DND-41 (cell line): ENCODE results near the gene RPL36AL.
"Not testable (repeated sequence)": the region's sequence is repeated elsewhere in the genome, so short reads cannot be mapped to it uniquely, and the experiment has no call there.

Experiments used
- ATAC-seq: fragments of 200-7000 bp; cut with Tn5 transposase; 3 replicates; pipeline ENCODE4 v1.9.1; 2021; ENCODE audit warnings: low read depth; ENCODE audit not compliant: insufficient read depth
- DNase-seq: peaks from one replicate; pipeline ENCODE4 v3.0.0-alpha.2; 2020
- H2AFZ ChIP-seq: 2 replicates; pipeline ENCODE4 v1.6.0; 2012; ENCODE audit warnings: low read depth, low read length
- H3K27ac ChIP-seq: 2 replicates; pipeline ENCODE4 v1.5.1; 2012; ENCODE audit warnings: low read length, inconsistent platforms
- H3K27me3 ChIP-seq: fragments of 200-600 bp; sonication (generic); 2 replicates; pipeline ENCODE4 v1.6.0; 2012; ENCODE audit warnings: low read length, mild to moderate bottlenecking, inconsistent platforms; ENCODE audit not compliant: insufficient read depth, poor library complexity
- H3K36me3 ChIP-seq: 2 replicates; pipeline ENCODE4 v1.5.1; 2012; ENCODE audit warnings: low read length, inconsistent platforms; ENCODE audit not compliant: insufficient read depth
- H3K4me1 ChIP-seq: 2 replicates; pipeline ENCODE4 v1.5.1; 2012; ENCODE audit warnings: mild to moderate bottlenecking, low read length; ENCODE audit not compliant: insufficient read depth
- H3K4me2 ChIP-seq: 2 replicates; pipeline ENCODE4 v1.6.0; 2012; ENCODE audit warnings: mild to moderate bottlenecking, moderate library complexity, low read length, inconsistent platforms; ENCODE audit not compliant: insufficient read depth
- H3K4me3 ChIP-seq, 2 experiments: fragments of 200-600 bp in 1 of 2; shearing (Covaris generic) in 1 of 2; 2 replicates each; pipeline ENCODE4 v1.5.1; 2012 to 2016; ENCODE audit warnings: inconsistent platforms in 2 of 2, low read length in 2 of 2, mild to moderate bottlenecking in 2 of 2, low read depth in 1 of 2, moderate library complexity in 1 of 2
- H3K79me2 ChIP-seq: 2 replicates; pipeline ENCODE4 v1.6.0; 2012; ENCODE audit warnings: low read length, inconsistent platforms; ENCODE audit not compliant: insufficient read depth
- H3K9ac ChIP-seq: 2 replicates; pipeline ENCODE4 v1.6.0; 2012; ENCODE audit warnings: low read depth, mild to moderate bottlenecking, inconsistent platforms, low read length, moderate library complexity
- H3K9me3 ChIP-seq: 2 replicates; pipeline ENCODE4 v1.5.1; 2012; ENCODE audit warnings: low read length, moderate library complexity, mild to moderate bottlenecking, inconsistent platforms; ENCODE audit not compliant: insufficient read depth, severe bottlenecking
- H4K20me1 ChIP-seq: 2 replicates; pipeline ENCODE4 v1.6.0; 2012; ENCODE audit warnings: low read length; ENCODE audit not compliant: insufficient read depth
- EZH2 ChIP-seq: IDR thresholded peaks from 3 replicates; pipeline ENCODE4 v1.6.1; 2012; ENCODE audit warnings: borderline replicate concordance, low read depth, mild to moderate bottlenecking, moderate library complexity, low read length, inconsistent platforms; ENCODE audit not compliant: severe bottlenecking
- TF ChIP-seq, protein P1 (sequence below): IDR thresholded peaks from 2 replicates; pipeline ENCODE4 v1.5.1; 2012; ENCODE audit warnings: borderline replicate concordance, low read length, moderate library complexity, mild to moderate bottlenecking; ENCODE audit not compliant: poor library complexity, severe bottlenecking; ENCODE audit errors: extremely low read depth

RPL36AL gene

DNA sequence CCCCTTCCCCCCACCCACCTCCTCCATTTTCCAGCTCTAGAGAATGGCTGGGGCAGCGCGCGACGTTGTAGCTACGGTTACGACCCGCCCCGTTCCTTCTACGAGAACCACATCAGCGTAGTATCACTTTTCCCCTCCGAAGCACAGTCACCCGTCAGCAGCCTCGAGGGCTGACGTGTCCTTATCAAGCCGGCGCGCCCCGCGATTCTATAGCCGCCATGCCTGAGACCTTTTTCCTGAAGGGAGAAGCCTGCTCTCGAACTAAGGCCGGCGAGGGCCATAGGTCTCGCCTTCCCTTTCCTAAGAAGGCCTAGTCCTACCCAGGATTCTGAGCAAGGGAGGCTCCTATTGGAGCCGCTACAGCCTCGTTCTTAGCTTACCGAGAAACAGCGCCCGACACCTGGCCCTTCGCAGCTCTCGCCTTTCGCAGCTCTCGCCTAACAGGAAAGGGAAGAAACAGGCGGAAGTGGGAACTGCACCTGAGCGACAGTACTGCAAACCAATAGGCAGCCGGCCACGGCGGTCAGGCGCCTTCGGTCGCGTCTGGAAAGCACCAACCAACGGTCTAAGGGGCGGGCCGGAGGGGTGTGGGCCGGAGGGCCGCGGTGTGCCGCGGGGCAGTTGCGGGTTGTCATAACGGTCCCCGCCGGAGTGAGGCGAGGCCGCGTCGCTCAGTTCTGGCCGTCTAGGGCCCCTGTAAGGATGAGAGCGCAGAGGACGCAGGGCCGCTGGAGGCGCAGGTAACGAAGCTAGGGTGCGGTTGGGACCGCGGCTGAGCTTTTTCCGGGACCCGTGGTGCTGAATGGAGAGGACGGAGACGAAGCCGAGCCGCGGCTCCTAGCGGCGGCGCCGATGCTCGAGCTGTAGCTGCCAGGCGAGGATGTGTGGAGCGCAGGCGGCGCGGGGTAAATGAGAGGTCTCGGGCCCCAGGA lies at the start of gene RPL36AL, which contains the start of gene MGAT2:
RPL36AL (minus strand) TSS at position 445 of the 932 bp plus-strand sequence. CDS start 1,522 bp downstream, outside the sequence.
MGAT2 (plus strand) TSS at position 618 of the 932 bp plus-strand sequence. CDS start 470 bp downstream, outside the sequence.
- Histone ChIP-seq H3K4me3 (peak within 1 kb of the TSS; percentile 67 to 72), H3K36me3 (peaks cover 62% of the 10 kb centered on the region), H3K4me2 (peak within 1 kb of the TSS; percentile 90), H2AFZ (peak within 1 kb of the TSS; percentile 79), H3K27ac (peak within 1 kb of the TSS; percentile 88), H3K9ac (peak within 1 kb of the TSS; percentile 87), H3K27me3 (no peaks in the 10 kb centered on the region), H4K20me1 (peaks cover 31% of the 10 kb centered on the region), H3K9me3 (no peaks in the 10 kb centered on the region), H3K79me2 (peaks cover 93% of the 10 kb centered on the region), H3K4me1 (peaks cover 55% of the 10 kb centered on the region)
- TF ChIP-seq, protein P1, sequence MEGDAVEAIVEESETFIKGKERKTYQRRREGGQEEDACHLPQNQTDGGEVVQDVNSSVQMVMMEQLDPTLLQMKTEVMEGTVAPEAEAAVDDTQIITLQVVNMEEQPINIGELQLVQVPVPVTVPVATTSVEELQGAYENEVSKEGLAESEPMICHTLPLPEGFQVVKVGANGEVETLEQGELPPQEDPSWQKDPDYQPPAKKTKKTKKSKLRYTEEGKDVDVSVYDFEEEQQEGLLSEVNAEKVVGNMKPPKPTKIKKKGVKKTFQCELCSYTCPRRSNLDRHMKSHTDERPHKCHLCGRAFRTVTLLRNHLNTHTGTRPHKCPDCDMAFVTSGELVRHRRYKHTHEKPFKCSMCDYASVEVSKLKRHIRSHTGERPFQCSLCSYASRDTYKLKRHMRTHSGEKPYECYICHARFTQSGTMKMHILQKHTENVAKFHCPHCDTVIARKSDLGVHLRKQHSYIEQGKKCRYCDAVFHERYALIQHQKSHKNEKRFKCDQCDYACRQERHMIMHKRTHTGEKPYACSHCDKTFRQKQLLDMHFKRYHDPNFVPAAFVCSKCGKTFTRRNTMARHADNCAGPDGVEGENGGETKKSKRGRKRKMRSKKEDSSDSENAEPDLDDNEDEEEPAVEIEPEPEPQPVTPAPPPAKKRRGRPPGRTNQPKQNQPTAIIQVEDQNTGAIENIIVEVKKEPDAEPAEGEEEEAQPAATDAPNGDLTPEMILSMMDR = peak; percentile 32
- no peak for TF ChIP-seq EZH2
- DNase-seq (peak; percentile 96), ATAC-seq (peak; percentile 90)

DNA sequence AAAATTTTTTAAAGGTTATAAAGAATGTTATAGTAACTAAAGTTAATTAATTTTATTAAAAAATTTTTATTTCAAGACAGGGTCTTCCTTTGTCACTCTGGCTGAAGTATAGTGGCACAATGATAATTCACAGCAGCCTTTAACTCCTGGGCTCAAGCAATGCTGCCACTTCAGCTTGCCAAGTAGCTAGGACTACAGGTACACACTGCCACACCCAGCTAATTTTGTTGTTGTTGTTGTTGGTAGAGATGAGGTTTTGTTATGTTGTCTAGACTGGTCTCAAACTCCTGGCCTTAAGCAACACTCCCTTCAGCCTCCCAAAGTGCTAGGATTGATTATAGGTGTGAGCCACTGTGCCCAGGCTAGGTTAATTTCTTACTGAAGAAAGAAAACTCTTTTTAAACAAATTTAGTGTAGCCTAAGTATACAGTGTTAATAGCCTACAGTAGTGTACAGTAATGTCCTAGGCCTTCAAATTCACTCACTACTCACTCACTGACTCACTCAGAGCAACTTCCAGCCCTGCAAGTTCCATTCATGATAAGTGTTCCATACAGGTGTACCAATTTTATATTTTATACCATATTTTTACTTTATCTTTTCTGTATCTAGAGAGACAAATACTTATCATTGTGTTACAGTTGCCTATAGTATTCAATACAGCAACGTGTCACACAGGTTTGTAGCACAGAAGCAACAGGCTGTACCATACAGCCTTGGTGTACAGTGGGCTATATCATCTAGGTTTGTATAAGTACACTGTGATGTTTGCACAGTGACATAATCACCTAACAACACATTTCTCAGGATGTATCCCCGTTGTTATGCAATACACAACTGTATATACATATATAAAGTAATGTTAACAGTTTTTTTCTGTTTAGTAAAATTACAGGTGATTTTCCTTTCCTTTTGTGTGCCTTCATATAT lies 39.4 kb upstream of the RPL36AL start:
- H3K4me2 ChIP-seq = no peak overlapping the region
- no peaks in the 10 kb centered on the region for H3K9me3 ChIP-seq
- no peaks in the 10 kb centered on the region; the same call in 1 of the 2 replicates for H4K20me1 ChIP-seq
- no peak overlapping the region for H3K9ac ChIP-seq
- no peak overlapping the region for H3K4me3 ChIP-seq
- H3K4me1 ChIP-seq = no peaks in the 10 kb centered on the region
- no peaks in the 10 kb centered on the region for H3K27me3 ChIP-seq
- DNase-seq (no peak), ATAC-seq (no peak)
- peaks cover 5% of the 10 kb centered on the region; the same call in 1 of the 2 replicates for H3K79me2 ChIP-seq
- H2AFZ ChIP-seq = no peak overlapping the region
- no peak overlapping the region for H3K27ac ChIP-seq
- peaks cover 50% of the 10 kb centered on the region for H3K36me3 ChIP-seq
- TF ChIP-seq, protein P1 = no peak
- TF ChIP-seq EZH2 = no peak

DNA sequence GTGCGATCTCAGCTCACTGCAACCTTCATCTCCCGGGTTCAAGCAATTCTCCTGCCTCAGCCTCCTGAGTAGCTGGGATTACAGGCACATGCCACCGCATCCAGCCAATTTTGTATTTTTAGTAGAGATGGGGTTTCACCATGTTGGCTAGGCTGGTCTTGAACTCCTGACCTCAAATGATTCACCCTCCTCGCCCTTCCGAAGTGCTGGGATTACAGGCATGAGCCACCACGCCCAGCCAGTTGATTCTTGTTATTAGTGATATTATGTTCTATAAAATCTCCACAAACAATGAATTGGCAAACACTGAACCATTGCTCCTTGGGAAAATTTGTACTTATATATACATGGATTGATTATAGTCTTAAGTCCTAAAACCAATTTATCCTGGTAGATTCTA lies 37.1 kb upstream of the RPL36AL start:
- H3K4me2 ChIP-seq, H3K27me3 ChIP-seq: not testable (repeated sequence)

More for the DNA sequence above, 37.1 kb upstream of the RPL36AL start:
- H3K36me3 ChIP-seq = peaks cover 51% of the 10 kb centered on the region
- peaks cover 10% of the 10 kb centered on the region for H3K79me2 ChIP-seq
- not testable (repeated sequence) for H3K4me1 ChIP-seq, H3K9me3 ChIP-seq, H3K9ac ChIP-seq, H4K20me1 ChIP-seq, H3K4me3 ChIP-seq, H3K27ac ChIP-seq, DNase-seq, H2AFZ ChIP-seq, ATAC-seq
